PC-9 (cell line): Measurements from ENCODE around the gene TXLNA. TPM values are rescaled to one million over a fixed set of nuclear protein-coding genes. Genes with fewer than 3 reads are reported as not detected.

Experiments used
- BruUV-seq: library from RNA; stranded (reverse); fragments of 400-500 nt; replicated peaks from 2 replicates; lab custom pipeline; 2021; lab: Mats Ljungman, UMichigan
- CTCF ChIA-PET: fragments of 300-600 bp; sonication (Branson Sonifier 250); formaldehyde crosslinking; loops from one replicate; lab custom pipeline; 2022; ENCODE audit warnings: antibody characterized with exemption; lab: Charles Lee
- POLR2A ChIA-PET: fragments of 300-600 bp; sonication (Branson Sonifier 250); formaldehyde crosslinking; loops from one replicate; lab custom pipeline; 2022; ENCODE audit warnings: antibody characterized with exemption; ENCODE audit not compliant: unreplicated experiment; lab: Charles Lee
- DNase-seq, 2 experiments: peaks; one replicate each; pipeline versions ENCODE4 v3.0.0 to v3.0.0-alpha.2; 2015 to 2022; ENCODE audit warnings: mixed read lengths in 1 of 2
- H2AFZ ChIP-seq: fragments of 200-600 bp; sonication (generic); 2 replicates; pipeline ENCODE4 v1.8.1; 2017; ENCODE audit warnings: antibody characterized with exemption
- H3F3A ChIP-seq: fragments of 200-600 bp; sonication (generic); 2 replicates; pipeline ENCODE4 v1.8.1; 2017; ENCODE audit warnings: antibody characterized with exemption, mild to moderate bottlenecking, low read depth; ENCODE audit not compliant: insufficient read depth
- H3K27ac ChIP-seq: fragments of 200-600 bp; sonication (generic); 2 replicates; pipeline ENCODE4 v1.6.1; 2016; ENCODE audit warnings: mixed run types
- H3K27me3 ChIP-seq: fragments of 200-600 bp; sonication (generic); 2 replicates; pipeline ENCODE4 v1.6.1; 2016; ENCODE audit warnings: low read depth, mixed run types; ENCODE audit not compliant: insufficient read depth
- H3K36me3 ChIP-seq: fragments of 200-600 bp; sonication (generic); 2 replicates; pipeline ENCODE4 v1.6.1; 2016; ENCODE audit warnings: low read depth, mixed run types
- H3K4me1 ChIP-seq: fragments of 200-600 bp; sonication (generic); replicated peaks from 2 replicates; pipeline ENCODE4 v1.6.1; 2016; ENCODE audit warnings: mixed run types; ENCODE audit not compliant: insufficient read depth
- H3K4me2 ChIP-seq: fragments of 200-600 bp; sonication (generic); 2 replicates; pipeline ENCODE4 v1.6.1; 2017; ENCODE audit warnings: mixed run types
- H3K4me3 ChIP-seq: fragments of 200-600 bp; sonication (generic); 2 replicates; pipeline ENCODE4 v1.6.1; 2016; ENCODE audit warnings: mixed run types
- H3K79me2 ChIP-seq: fragments of 200-600 bp; sonication (generic); 2 replicates; pipeline ENCODE4 v1.6.1; 2017; ENCODE audit warnings: low read depth, mixed run types
- H3K9me2 ChIP-seq: fragments of 200-600 bp; sonication (generic); 2 replicates; pipeline ENCODE4 v1.8.1; 2017; ENCODE audit warnings: mild to moderate bottlenecking; ENCODE audit not compliant: insufficient read depth
- H3K9me3 ChIP-seq: fragments of 200-600 bp; sonication (generic); 2 replicates; pipeline ENCODE4 v1.8.1; 2016; ENCODE audit warnings: low read depth; ENCODE audit not compliant: insufficient read depth
- H4K20me1 ChIP-seq: fragments of 200-600 bp; sonication (generic); 2 replicates; pipeline ENCODE4 v1.8.1; 2017; ENCODE audit not compliant: insufficient read depth
- EZH2 ChIP-seq: fragments of 200-600 bp; sonication (generic); IDR thresholded peaks from 2 replicates; pipeline ENCODE4 v1.8.0; 2017; ENCODE audit warnings: antibody characterized with exemption, low read depth
- intact Hi-C: fragments of 100-400 bp; cut with micrococcal nuclease; formaldehyde crosslinking; loops from one replicate; pipeline ENCODE4 v1.10.0; 2022; ENCODE audit not compliant: unreplicated experiment
- total RNA-seq: library from RNA; stranded (reverse); gene quantifications from 2 replicates; pipeline ENCODE4 v1.2.3, GENCODE V29; 2021
- TF ChIP-seq, protein P1 (sequence below): fragments of 200-600 bp; sonication (generic); conservative IDR thresholded peaks from 2 replicates; pipeline ENCODE4 v1.6.1; 2017; ENCODE audit warnings: mixed run types, antibody characterized with exemption, mild to moderate bottlenecking, moderate library complexity

TXLNA gene
- total RNA-seq, 1 experiment from 2014 or later: 45.8 TPM

DNA sequence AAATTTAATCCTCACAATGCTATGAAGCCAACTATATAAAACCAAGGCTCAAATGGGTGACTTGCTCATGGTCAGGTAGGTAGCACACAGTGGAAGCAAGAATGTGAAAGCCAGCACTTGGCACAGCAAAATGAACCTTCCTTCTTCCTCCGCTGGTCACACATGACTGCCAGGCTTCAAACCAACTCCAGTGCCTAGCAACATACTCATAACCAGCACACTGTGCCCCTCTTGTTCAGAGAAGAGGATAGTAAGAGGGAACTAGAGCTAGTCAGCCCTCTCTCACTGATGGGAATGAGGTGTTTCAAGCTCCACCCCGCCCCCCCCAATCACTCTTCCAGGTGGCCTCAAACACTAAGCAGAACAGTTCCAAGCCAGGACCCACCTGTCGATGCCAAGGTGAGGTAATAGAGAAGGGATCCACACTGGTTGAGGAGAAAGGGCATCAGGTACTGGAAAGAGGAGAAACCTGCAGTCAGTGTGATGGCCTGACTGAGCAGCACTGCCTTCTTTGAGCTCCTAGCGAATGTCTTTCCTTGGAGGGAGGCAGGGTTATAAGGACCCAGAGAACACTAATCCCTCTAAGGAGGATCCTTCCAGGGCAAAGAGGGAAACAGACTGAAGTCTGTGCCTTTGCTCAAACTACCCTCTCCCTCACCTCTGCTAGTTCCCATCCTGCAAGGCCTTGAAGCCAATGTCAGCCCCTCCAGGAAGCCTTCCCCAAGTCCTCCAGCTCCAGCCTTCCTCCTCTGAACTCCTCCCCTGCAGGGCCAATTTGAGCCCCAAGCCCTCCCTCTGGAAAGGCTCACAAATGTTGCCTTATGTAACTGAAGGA is 41.5 kb downstream of the TXLNA start:
- Histone ChIP-seq H3K27ac (0 out of 2 replicates have a peak overlapping the region, but pooled peaks have one; percentile 59), H3K4me3 (peak overlapping the region; percentile 85), H3K9me3 (no peaks in the 10 kb centered on the region), H3K79me2 (peaks cover 43% of the 10 kb centered on the region), H3K9me2 (no peaks in the 10 kb centered on the region), H3K4me1 (peaks cover 25% of the 10 kb centered on the region), H3K4me2 (peak overlapping the region; percentile 99), H4K20me1 (no peaks in the 10 kb centered on the region; the same call in 1 of the 2 replicates), H3K27me3 (no peaks in the 10 kb centered on the region), H3F3A (peaks cover 30% of the 10 kb centered on the region; the same call in 1 of the 2 replicates), H2AFZ (peak overlapping the region; percentile 81), H3K36me3 (peaks cover 30% of the 10 kb centered on the region)
- intact Hi-C loops: loop anchor here (10.0 kb wide), 1 partner anchor 174 kb away; the partner anchor contains the start of gene BSDC1
- ChIA-PET POLR2A (interaction anchor here (0.6 kb wide), 1 partner anchor 121 kb away, joined by 3 read pairs; no protein-coding TSS in a partner anchor), CTCF (interaction anchor here (0.6 to 1.0 kb wide), 2 partner anchors 180 to 468 kb away, joined by 3 read pairs; no protein-coding TSS in a partner anchor)
- TF ChIP-seq, protein P1, sequence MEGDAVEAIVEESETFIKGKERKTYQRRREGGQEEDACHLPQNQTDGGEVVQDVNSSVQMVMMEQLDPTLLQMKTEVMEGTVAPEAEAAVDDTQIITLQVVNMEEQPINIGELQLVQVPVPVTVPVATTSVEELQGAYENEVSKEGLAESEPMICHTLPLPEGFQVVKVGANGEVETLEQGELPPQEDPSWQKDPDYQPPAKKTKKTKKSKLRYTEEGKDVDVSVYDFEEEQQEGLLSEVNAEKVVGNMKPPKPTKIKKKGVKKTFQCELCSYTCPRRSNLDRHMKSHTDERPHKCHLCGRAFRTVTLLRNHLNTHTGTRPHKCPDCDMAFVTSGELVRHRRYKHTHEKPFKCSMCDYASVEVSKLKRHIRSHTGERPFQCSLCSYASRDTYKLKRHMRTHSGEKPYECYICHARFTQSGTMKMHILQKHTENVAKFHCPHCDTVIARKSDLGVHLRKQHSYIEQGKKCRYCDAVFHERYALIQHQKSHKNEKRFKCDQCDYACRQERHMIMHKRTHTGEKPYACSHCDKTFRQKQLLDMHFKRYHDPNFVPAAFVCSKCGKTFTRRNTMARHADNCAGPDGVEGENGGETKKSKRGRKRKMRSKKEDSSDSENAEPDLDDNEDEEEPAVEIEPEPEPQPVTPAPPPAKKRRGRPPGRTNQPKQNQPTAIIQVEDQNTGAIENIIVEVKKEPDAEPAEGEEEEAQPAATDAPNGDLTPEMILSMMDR: no peak
- TF ChIP-seq EZH2: no peak
- no peak for DNase-seq
- BruUV-seq: no TSS peak

DNA sequence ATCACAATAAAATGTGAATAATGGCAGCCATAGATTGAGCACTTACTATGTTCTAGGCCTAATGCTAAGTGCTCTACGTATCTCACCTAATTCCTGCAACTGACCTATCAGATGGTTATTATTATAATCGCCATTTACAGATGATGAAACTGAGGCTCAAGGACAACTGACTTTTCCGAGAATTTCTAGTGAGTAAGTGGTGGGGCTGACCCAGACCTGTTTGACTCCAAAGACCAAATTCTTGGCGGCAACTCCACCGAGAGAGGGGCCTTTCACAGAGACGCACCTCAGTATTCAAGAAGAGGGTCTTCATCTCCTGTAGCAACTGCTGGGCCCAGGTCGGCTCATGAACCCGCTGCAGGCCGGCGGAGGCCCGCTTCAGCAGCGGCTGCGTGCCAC is 42.1 kb downstream of the TXLNA start:
- H3K4me3 ChIP-seq: peak overlapping the region; percentile 85
- no peaks in the 10 kb centered on the region; the same call in 1 of the 2 replicates for H4K20me1 ChIP-seq
- TF ChIP-seq, protein P1: no peak
- no peak for TF ChIP-seq EZH2
- no peaks in the 10 kb centered on the region for H3K9me2 ChIP-seq
- intact Hi-C loops: loop anchor here (10.0 kb wide), 1 partner anchor 173 kb away; the partner anchor contains the start of gene BSDC1
- H3K27ac ChIP-seq: 0 out of 2 replicates have a peak overlapping the region, but pooled peaks have one; percentile 59
- ChIA-PET CTCF (interaction anchor here (1.0 kb wide), 1 partner anchor 180 kb away, joined by 3 read pairs; no protein-coding TSS in a partner anchor), POLR2A (no interaction called here)
- peaks cover 25% of the 10 kb centered on the region for H3K4me1 ChIP-seq
- peaks cover 46% of the 10 kb centered on the region for H3K79me2 ChIP-seq
- no peaks in the 10 kb centered on the region for H3K27me3 ChIP-seq
- no TSS peak for BruUV-seq
- no peak for DNase-seq
- H3K36me3 ChIP-seq: peaks cover 30% of the 10 kb centered on the region
- H3K4me2 ChIP-seq: peak overlapping the region; percentile 99
- H3K9me3 ChIP-seq: no peaks in the 10 kb centered on the region
- peaks cover 24% of the 10 kb centered on the region; the same call in 1 of the 2 replicates for H3F3A ChIP-seq
- H2AFZ ChIP-seq: peak overlapping the region; percentile 81

DNA sequence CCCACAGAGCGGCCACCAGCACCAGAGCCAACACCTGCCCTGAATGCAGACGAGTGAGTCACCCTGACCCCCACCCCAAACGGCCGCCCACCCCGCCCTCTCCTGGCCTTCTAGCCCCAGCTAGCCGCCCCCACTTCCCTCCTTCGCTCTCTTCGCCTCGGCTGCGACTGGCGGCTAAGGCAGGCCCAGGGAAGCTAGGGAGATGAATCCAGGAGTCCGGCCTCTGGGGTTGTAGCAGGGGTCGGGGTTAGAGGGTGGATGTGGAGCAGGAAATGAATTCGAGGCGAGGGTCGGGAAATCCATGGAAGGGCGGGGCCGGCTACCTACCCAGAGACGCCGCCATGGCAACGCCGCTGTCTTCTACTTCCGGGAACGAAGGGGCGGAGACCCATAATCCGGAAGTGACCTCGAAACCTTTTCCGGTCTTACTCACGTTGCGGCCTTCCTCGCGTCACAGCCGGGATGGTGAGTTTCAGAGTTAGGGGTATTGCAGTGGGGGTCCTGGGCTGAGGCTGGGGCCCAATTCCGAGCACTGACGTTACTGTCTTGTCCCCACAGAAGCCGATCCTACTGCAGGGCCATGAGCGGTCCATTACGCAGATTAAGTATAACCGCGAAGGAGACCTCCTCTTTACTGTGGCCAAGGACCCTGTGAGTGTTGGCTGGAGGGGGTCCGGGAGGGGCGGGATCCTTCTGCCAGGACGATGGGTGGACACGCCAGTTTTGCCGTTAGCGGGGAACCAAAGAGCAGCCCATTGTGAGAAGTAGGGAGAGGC is 42.7 kb downstream of the TXLNA start, which contains the start of the genes EIF3I and TMEM234:
TSS of gene EIF3I (plus strand) at position 428 of the 776 bp plus-strand sequence. CDS start at position 463, 35 bp downstream.
TSS of gene TMEM234 (minus strand) at position 374 of the 776 bp plus-strand sequence. CDS start at position 343, 31 bp downstream.
- CTCF ChIA-PET: no interaction called here
- no peaks in the 10 kb centered on the region for H3K9me2 ChIP-seq
- H3K9me3 ChIP-seq: no peaks in the 10 kb centered on the region
- H4K20me1 ChIP-seq: no peaks in the 10 kb centered on the region; the same call in 1 of the 2 replicates
- H3K27me3 ChIP-seq: no peaks in the 10 kb centered on the region
- POLR2A ChIA-PET: interaction anchor here (0.5 kb wide), 1 partner anchor 93 kb away, joined by 6 read pairs; no protein-coding TSS in a partner anchor
- peaks cover 46% of the 10 kb centered on the region for H3K79me2 ChIP-seq
- H3K36me3 ChIP-seq: peaks cover 29% of the 10 kb centered on the region
- H2AFZ ChIP-seq: peak within 1 kb of the TSS; percentile 81
- no TSS peak for BruUV-seq
- H3K4me2 ChIP-seq: peak within 1 kb of the TSS; percentile 99
- TF ChIP-seq EZH2: no peak
- intact Hi-C loops: loop anchor here (10.0 kb wide), 1 partner anchor 173 kb away; the partner anchor contains the start of gene BSDC1
- H3K27ac ChIP-seq: peak within 1 kb of the TSS; percentile 59
- H3F3A ChIP-seq: peaks cover 21% of the 10 kb centered on the region; the same call in 1 of the 2 replicates
- peaks cover 25% of the 10 kb centered on the region for H3K4me1 ChIP-seq
- peak; percentile 87 to 88 for DNase-seq
- H3K4me3 ChIP-seq: peak within 1 kb of the TSS; percentile 85
